ENCODE data around the gene SPI1.
"Not testable (repeated sequence)": the region's sequence is repeated elsewhere in the genome, so short reads cannot be mapped to it uniquely, and the experiment has no call there.

Gene SPI1

DNA sequence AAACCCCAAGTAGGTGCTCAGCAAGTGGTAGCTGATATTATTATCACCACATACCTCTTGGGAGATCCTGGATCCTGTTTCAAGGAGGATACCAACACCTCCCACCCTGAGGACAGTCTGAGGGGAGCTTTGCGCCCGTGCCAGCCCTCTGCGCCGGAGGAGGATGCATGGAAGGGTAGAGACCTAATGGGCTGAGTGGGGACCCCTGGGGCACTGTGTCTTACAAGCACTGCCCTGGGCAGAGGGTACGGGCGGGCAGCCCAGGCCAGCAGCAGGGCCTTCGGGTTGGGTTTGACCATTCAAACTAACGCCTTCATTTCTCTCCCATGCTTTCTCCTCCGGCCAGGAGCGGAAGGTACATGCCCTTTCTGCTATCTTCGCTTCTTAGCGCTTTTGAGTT lies 52.1 kb downstream of the SPI1 start:
- no peak for DNase-seq (ENCODE audit: low read depth, low spot score)

DNA sequence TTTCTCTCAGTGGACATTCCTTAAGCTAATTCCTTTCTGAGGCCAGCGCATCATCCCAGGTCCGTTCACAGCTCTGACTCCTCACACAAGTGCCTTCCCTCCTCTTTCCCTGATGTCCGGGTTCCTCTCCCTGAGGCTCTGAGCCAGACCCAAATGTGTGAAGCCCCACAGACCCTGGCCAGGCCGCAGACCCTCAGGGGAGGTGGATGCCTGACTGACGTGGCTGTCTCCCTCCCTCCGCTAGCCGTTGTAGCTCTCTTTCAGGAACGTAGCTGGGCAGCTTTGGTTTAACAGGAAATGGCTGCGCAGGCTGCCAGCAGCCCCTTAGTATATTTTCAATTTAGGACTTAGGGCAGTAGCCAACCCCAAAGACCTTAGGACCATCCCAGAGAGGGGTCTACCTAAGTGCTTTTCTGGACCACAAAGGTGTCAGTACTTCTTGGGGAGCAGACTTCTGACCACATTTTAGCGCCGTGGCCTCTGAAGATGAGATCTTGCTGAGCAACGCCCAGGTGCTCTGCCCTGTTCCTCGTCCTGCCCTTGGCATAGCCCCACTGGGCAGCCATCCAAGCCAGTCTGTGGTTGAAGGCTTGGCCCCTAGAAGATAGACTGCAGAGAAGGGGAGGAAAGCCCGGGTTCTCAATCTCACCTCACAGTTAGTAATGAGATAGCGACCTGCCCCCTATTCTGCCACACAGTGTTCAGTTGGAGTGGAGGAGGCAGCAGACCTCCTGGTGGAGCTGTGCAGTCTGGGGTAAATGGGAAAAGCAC lies 52.9 kb downstream of the SPI1 start:
- DNase-seq (ENCODE audit: low read depth, low spot score) = no peak

DNA sequence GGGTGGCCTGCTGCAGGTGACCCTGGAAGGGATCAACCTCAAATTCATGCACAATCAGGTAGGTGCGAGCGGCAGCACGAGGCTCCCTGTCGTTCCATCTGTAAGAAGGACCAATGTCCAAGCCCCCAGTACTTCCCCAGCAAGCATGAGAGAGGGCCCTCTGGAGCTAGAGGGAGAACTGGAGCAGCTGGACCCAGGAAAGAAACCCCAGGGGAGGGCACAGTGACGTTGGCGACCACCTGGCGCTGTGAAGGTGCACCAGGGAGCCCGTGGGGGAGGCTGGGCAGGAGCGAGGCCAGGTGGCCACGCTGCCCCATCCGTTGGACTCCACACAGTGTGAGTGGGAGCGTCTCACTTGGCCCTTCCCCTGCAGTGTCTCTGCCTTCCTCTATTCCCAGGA lies 53.8 kb downstream of the SPI1 start:
- no peak for DNase-seq (ENCODE audit: low read depth, low spot score)

DNA sequence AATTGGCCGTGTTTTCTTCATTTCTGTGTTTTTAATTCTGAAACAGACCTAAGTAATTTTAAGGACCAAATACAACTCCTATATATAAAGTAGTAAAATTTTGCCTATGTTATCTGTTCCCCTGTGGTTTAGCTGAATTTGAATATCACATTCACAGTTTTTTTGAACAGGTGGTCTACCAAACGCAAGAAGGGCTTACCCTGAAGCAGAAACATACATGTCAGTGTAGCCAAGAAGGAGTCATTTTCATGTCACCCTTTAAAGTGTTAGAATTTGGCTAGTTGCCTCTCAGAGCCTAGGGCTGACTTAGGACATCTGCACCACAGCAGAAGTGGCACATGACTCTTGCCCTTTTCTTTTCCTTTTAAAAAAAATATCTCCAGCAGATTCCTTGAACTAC lies 60.2 kb downstream of the SPI1 start:
- DNase-seq (ENCODE audit: low read depth, low spot score) = no peak

DNA sequence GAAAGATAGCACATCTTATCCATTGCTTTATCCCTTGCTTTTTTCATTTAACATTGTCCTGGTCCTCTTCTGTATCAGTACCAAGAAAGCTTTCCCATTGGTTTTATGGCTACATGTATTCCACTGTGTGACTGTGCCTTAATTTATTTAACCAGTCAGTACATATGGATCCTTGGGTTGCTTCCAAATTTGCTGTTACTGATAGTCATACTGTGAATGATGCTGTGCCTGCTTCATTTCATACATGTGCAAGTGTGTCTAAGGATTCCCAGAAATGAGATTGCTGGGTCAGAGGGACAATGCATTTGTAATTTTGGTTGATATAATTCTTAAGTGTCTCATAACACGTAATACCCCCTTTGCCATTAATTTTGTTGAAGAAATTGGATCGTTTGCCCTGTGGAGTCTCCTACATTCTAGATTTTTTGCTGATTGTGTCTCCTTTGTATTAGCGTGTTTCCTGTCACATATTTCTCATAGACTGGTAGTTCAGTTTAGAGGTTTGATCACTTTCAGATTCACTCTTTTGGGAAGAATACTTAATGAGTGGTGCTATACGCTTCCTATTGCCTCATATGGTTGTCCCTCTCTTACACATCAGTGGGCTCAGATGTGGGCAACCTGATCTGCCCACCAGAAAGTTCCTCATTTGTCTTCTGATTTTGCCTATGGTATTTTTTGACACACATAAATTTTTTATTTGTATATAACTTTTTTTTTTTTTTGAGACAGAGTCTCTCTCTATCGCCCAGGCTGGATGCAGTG lies 61.1 kb downstream of the SPI1 start:
- DNase-seq (ENCODE audit: low read depth, low spot score) = no peak

DNA sequence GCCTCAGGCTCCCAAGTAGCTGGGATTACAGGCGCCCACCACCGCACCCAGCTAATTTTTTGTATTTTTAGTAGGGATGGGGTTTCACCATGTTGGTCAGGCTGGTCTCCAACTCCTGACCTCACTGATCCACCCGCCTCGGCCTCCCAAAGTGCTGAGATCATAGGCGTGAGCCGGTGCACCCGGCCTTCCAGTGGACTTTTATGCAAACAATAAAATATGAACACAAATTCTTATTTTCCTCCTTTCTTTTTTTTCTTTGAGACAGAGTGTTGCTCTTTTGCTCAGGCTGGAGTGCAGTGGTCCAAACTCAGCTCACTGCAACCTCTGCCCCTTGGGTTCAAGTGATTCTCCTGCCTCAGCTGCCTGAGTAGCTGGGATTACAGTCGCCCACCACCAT lies 61.8 kb downstream of the SPI1 start:
- not testable (repeated sequence) for DNase-seq (ENCODE audit: low read depth, low spot score)

DNA sequence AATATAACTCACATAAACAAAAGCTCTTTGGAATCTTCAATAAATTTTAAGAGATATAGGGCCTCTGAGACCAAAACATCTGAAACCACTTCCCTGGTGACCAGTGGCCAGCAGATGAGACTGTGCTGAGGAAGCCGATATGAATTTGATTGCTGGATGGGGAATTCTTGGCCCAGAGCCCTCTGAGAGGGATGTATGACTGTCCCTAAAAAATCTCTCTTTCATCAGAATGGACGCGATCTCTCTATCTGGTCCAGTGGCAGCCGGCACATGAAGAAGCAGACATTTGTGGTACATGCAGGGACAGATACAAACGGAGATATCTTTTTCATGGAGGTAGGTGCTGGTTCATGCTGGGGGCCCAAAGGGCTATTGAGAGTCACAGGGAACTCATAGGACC lies 63.4 kb downstream of the SPI1 start:
- no peak for DNase-seq (ENCODE audit: low read depth, low spot score)

DNA sequence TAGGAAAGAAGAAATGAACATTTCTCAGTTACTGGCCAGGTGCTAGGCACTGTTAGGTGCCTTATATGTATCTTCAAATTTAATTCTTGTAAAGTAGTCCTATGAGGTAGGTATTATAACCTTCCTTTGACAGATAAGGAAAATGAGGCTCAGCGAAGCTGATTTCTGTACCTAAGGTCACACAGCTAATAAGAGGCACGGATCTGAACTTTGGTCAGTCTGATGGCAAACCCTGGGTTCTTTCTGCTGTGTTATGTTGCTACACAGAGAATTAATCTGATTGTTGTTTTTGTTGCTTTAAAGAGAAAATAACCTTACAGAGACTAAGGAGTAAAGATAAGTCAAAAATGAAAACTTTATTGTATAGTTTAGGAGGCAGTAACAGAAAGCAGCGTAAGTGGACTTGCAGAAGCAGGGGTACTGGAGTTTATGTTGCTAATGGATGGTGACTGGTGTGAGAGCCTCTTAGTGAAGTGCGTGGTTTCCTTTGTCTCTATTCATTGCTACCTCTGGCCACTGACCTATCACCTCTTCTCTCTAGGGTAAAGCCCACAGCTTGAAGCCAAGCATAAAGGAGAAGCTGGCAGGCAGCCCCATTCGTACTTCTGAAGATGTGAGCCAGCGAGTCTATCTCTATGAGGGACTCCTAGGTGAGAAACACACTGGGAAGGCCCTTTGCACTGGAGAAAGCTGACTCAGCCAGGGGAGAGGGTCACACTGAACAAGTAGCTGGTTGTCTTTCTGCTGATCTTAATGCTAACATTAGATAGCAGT lies 70.1 kb downstream of the SPI1 start:
- DNase-seq (ENCODE audit: low read depth, low spot score) = no peak

DNA sequence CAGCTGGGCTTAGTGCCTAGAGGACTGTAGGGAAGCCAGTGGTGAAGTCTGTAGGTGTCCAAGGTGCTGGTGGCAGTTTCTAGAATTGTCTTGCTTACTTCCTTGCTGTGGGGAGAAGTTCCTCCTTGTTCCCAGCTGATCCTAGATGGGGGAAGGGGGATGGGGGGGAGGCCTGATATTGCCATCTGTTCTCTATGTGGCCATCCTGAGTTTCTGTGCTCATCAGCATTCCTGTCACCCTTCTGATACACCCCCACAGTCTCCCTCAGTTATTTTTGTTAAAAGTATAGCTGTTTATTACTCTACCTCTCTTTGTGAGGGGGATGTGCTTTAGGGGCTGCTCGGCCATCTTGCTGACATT lies 71.9 kb downstream of the SPI1 start:
- no peak for DNase-seq (ENCODE audit: low read depth, low spot score)

DNA sequence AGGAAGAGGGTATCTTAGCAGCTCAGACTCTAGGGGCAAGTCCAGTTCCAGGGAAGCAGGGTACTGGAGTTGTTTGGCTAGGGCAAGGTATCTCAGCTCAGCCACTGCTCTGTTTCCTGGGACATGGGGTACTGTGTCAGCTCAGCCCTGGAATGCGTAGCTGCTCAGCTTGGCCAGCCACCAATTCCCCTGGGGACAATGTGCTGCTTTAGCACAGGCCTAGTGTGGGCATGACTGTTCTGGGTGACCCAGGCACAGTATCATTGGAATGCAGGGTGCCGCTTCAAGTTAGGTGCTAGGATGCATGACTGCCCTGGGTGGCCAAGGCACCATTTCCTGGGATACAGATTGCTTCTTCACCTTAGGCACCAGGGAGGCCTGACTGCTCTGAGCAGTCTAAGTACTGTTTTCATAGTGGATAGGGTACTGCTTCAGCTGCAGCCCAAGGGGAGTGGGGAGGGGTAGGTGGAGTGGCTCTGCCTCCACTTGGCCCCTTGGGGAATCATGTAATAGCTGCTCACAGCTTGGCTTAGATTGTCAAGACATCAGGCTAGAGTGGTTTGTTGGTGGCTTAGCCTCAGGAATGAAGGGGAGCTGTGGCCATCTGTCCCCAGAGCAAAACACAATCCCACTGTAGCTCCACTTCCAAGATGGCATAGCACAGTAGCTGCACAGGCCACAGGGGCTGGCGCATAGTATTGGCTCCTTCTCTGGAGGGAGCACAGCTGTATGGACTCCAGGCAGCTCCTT lies 72.4 kb downstream of the SPI1 start:
- no peak for DNase-seq (ENCODE audit: low read depth, low spot score)

Measured in iPS DF 19.7 (cell line).